HCT116 (cell line): ENCODE results near the gene CSNK1G2.

ENCODE experiments used
- CTCF ChIP-seq, 3 experiments: fragments of 200-600 bp in 1 of 3; sonication (generic) in 1 of 3; IDR thresholded peaks in 2 of 3; conservative IDR thresholded peaks in 1 of 3; 2 replicates each; pipeline ENCODE4 v1.5.1; 2012 to 2017; ENCODE audit warnings: low read depth in 2 of 3, low read length in 2 of 3, antibody characterized with exemption in 1 of 3, borderline replicate concordance in 1 of 3, control low read depth in 1 of 3, mild to moderate bottlenecking in 1 of 3, mixed read lengths in 1 of 3, mixed run types in 1 of 3, moderate library complexity in 1 of 3; ENCODE audit not compliant: insufficient read depth in 1 of 3
- EZH2phosphoT487 ChIP-seq: fragments of 200-600 bp; IDR thresholded peaks from 2 replicates; pipeline ENCODE4 v1.6.1; 2018; ENCODE audit warnings: antibody characterized with exemption, borderline replicate concordance
- POLR2A ChIP-seq: IDR thresholded peaks from 2 replicates; pipeline ENCODE4 v1.7.0; 2011; ENCODE audit warnings: borderline replicate concordance; ENCODE audit not compliant: insufficient read depth, insufficient read length; ENCODE audit errors: extremely low read depth
- ZNF274 ChIP-seq: fragments of 200-500 bp; sonication (Bioruptor generic); IDR thresholded peaks from 2 replicates; pipeline ENCODE4 v1.6.1; 2014; ENCODE audit warnings: mild to moderate bottlenecking, low read depth, low read length, inconsistent platforms

GRCh38 chr19:1962674-1963073 is 21.7 kb downstream of the CSNK1G2 start:
- no peak for TF ChIP-seq EZH2phosphoT487
- TF ChIP-seq POLR2A: no peak
- no peak for TF ChIP-seq CTCF (IDR thresholded peaks at IDR 0.05 in 2 of 3, conservative IDR thresholded peaks at IDR 0.05 in 1 of 3; ENCODE audit: borderline replicate concordance in 1 of 3, insufficient read depth in 1 of 3, low read depth in 2 of 3, low read length in 2 of 3)
- TF ChIP-seq ZNF274: no peak
